Loucy (cell line): ENCODE data around the gene RGS16.

Experiments used
- H2AFZ ChIP-seq: fragments of 200-600 bp; sonication (generic); 2 replicates; pipeline ENCODE4 v1.6.0; 2016; ENCODE audit warnings: antibody characterized with exemption, mild to moderate bottlenecking, low read length, moderate library complexity
- H3F3A ChIP-seq: fragments of 200-600 bp; 2 replicates; pipeline ENCODE4 v1.6.0; 2016; ENCODE audit warnings: antibody characterized with exemption, low read depth, mild to moderate bottlenecking
- H3K27me3 ChIP-seq: fragments of 200-600 bp; sonication (generic); 2 replicates; pipeline ENCODE4 v1.6.1; 2014; ENCODE audit warnings: low read length, mild to moderate bottlenecking; ENCODE audit not compliant: insufficient read depth, poor library complexity, severe bottlenecking
- H3K36me3 ChIP-seq: fragments of 200-600 bp; sonication (generic); 2 replicates; pipeline ENCODE4 v1.6.1; 2016; ENCODE audit warnings: low read length; ENCODE audit not compliant: insufficient read depth
- H3K4me1 ChIP-seq: fragments of 200-600 bp; sonication (generic); 2 replicates; pipeline ENCODE4 v1.5.1; 2014; ENCODE audit warnings: low read length, mild to moderate bottlenecking; ENCODE audit not compliant: insufficient read depth, poor library complexity, severe bottlenecking
- H3K4me2 ChIP-seq: fragments of 200-600 bp; sonication (generic); 2 replicates; pipeline ENCODE4 v1.6.0; 2014; ENCODE audit warnings: antibody characterized with exemption, low read length, low read depth, mild to moderate bottlenecking; ENCODE audit not compliant: poor library complexity, severe bottlenecking
- H3K4me3 ChIP-seq: fragments of 200-600 bp; sonication (generic); 2 replicates; pipeline ENCODE4 v1.5.1; 2014; ENCODE audit warnings: low read length, mild to moderate bottlenecking, mixed read lengths; ENCODE audit not compliant: poor library complexity, severe bottlenecking
- H3K79me2 ChIP-seq: fragments of 200-600 bp; sonication (generic); 2 replicates; pipeline ENCODE4 v1.6.1; 2014; ENCODE audit warnings: low read length; ENCODE audit not compliant: insufficient read depth
- H3K9ac ChIP-seq: fragments of 200-600 bp; sonication (generic); 2 replicates; pipeline ENCODE4 v1.6.0; 2014; ENCODE audit warnings: mild to moderate bottlenecking, low read depth, low read length, moderate library complexity; ENCODE audit not compliant: poor library complexity, severe bottlenecking
- H3K9me2 ChIP-seq: fragments of 200-600 bp; sonication (generic); replicated peaks from 2 replicates; pipeline ENCODE4 v1.6.1; 2016; ENCODE audit warnings: low read depth, low read length, mixed read lengths
- H3K9me3 ChIP-seq: fragments of 200-600 bp; sonication (generic); 2 replicates; pipeline ENCODE4 v1.6.1; 2014; ENCODE audit warnings: mild to moderate bottlenecking, antibody characterized with exemption, low read length, low read depth; ENCODE audit not compliant: insufficient read depth
- H4K20me1 ChIP-seq: fragments of 200-600 bp; sonication (generic); 2 replicates; pipeline ENCODE4 v1.6.0; 2014; ENCODE audit warnings: antibody characterized with exemption, low read length, mild to moderate bottlenecking; ENCODE audit not compliant: insufficient read depth, poor library complexity, severe bottlenecking
- EZH2phosphoT487 ChIP-seq: fragments of 200-600 bp; IDR thresholded peaks from 2 replicates; pipeline ENCODE4 v1.6.1; 2018; ENCODE audit warnings: antibody characterized with exemption, mild to moderate bottlenecking, moderate library complexity, borderline replicate concordance
- TF ChIP-seq, protein P1 (sequence below): fragments of 200-600 bp; sonication (generic); conservative IDR thresholded peaks from 2 replicates; pipeline ENCODE4 v1.5.1; 2014; ENCODE audit warnings: mild to moderate bottlenecking, antibody characterized with exemption, low read length

The RGS16 gene

DNA sequence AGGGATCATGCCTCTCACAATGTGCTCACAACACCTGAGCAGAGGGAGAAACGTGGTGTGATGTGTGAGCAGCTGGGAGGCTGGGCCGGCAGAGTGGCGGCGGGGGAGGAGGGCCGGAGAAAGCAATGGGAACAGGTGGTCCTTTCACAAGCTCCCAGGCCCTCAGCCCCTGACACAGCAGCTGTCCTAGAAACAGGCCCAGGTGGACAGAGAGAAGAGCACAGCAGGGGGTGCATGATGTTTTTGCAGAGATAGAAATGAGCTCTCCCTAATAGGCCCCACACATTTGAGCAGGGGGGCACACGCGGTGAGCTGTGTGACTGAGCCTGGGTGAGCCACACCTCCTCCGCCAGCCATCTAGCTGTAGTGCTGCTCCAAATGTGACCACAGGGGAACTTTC is 7.6 kb upstream of the RGS16 start:
- Histone ChIP-seq H3K4me1 (peaks cover 40% of the 10 kb centered on the region), H2AFZ (no peak overlapping the region), H3K9me2 (no peaks in the 10 kb centered on the region), H3K9ac (no peak overlapping the region), H3K36me3 (no peaks in the 10 kb centered on the region), H3K4me3 (no peak overlapping the region), H3K4me2 (no peak overlapping the region), H3K9me3 (no peaks in the 10 kb centered on the region), H3K27me3 (no peaks in the 10 kb centered on the region), H3F3A (peaks cover 3% of the 10 kb centered on the region; the same call in 1 of the 2 replicates), H3K79me2 (no peaks in the 10 kb centered on the region), H4K20me1 (no peaks in the 10 kb centered on the region)
- TF ChIP-seq EZH2phosphoT487 = no peak
- TF ChIP-seq, protein P1, sequence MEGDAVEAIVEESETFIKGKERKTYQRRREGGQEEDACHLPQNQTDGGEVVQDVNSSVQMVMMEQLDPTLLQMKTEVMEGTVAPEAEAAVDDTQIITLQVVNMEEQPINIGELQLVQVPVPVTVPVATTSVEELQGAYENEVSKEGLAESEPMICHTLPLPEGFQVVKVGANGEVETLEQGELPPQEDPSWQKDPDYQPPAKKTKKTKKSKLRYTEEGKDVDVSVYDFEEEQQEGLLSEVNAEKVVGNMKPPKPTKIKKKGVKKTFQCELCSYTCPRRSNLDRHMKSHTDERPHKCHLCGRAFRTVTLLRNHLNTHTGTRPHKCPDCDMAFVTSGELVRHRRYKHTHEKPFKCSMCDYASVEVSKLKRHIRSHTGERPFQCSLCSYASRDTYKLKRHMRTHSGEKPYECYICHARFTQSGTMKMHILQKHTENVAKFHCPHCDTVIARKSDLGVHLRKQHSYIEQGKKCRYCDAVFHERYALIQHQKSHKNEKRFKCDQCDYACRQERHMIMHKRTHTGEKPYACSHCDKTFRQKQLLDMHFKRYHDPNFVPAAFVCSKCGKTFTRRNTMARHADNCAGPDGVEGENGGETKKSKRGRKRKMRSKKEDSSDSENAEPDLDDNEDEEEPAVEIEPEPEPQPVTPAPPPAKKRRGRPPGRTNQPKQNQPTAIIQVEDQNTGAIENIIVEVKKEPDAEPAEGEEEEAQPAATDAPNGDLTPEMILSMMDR = no peak

DNA sequence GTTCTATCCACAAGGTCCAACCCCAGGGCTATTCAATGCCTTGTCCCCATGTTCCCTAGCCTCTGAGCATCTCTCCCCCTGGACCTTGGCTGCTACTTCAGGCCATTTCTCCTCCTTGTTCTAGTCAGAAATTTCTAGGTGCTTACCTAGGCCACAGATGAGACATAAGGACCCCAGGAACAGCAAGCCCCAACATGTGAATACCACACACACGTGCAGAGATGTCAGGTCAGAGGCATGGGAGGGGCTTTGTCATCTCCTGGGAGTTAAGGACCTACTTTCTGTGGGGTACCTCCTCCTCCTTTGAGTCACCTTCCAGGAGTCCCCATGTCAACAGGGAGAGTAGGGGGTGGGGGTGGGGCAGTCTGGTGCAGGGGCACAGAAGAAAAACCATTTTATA is 7.1 kb upstream of the RGS16 start:
- H3K79me2 ChIP-seq = no peaks in the 10 kb centered on the region
- no peaks in the 10 kb centered on the region for H3K36me3 ChIP-seq
- no peak overlapping the region for H2AFZ ChIP-seq
- H3K9ac ChIP-seq = no peak overlapping the region
- no peak for TF ChIP-seq EZH2phosphoT487
- TF ChIP-seq, protein P1 = no peak
- H4K20me1 ChIP-seq = no peaks in the 10 kb centered on the region
- H3K9me2 ChIP-seq = no peaks in the 10 kb centered on the region
- H3K4me3 ChIP-seq = no peak overlapping the region
- H3K4me1 ChIP-seq = peaks cover 36% of the 10 kb centered on the region
- H3F3A ChIP-seq = 0 out of 2 replicates have a peak, but pooled peaks cover 3% of the 10 kb centered on the region
- no peaks in the 10 kb centered on the region for H3K27me3 ChIP-seq
- no peaks in the 10 kb centered on the region for H3K9me3 ChIP-seq
- no peak overlapping the region for H3K4me2 ChIP-seq

GRCh38 chr1:182610606-182611194 is 6.5 kb upstream of the RGS16 start:
- Histone ChIP-seq H3K27me3 (no peaks in the 10 kb centered on the region), H3K4me3 (no peak overlapping the region)

More at GRCh38 chr1:182610606-182611194, 6.5 kb upstream of the RGS16 start:
- Histone ChIP-seq H2AFZ (no peak overlapping the region), H3K4me1 (peaks cover 31% of the 10 kb centered on the region), H3K9me2 (no peaks in the 10 kb centered on the region), H3K9ac (no peak overlapping the region), H3K4me2 (no peak overlapping the region), H3K9me3 (no peaks in the 10 kb centered on the region), H3F3A (0 out of 2 replicates have a peak, but pooled peaks cover 2% of the 10 kb centered on the region), H4K20me1 (no peaks in the 10 kb centered on the region), H3K79me2 (no peaks in the 10 kb centered on the region), H3K36me3 (no peaks in the 10 kb centered on the region)
- TF ChIP-seq EZH2phosphoT487 = no peak
- TF ChIP-seq, protein P1 = no peak
